SU-DHL-6 (cell line): ENCODE results near the gene SETD2.

ENCODE experiments used
- EZH2phosphoT487 ChIP-seq: fragments of 200-600 bp; sonication (generic), shearing (Covaris generic); conservative IDR thresholded peaks from 2 replicates; pipeline ENCODE4 v1.6.1; 2018; ENCODE audit warnings: mild to moderate bottlenecking, antibody characterized with exemption, low read length, moderate library complexity, mixed read lengths
- TF ChIP-seq, protein P1 (sequence below): fragments of 200-600 bp; sonication (generic); IDR thresholded peaks from one replicate; pipeline ENCODE4 v1.5.1; 2017; ENCODE audit warnings: antibody characterized with exemption, mild to moderate bottlenecking, low read length, moderate library complexity; ENCODE audit not compliant: insufficient read depth, poor library complexity, severe bottlenecking

DNA sequence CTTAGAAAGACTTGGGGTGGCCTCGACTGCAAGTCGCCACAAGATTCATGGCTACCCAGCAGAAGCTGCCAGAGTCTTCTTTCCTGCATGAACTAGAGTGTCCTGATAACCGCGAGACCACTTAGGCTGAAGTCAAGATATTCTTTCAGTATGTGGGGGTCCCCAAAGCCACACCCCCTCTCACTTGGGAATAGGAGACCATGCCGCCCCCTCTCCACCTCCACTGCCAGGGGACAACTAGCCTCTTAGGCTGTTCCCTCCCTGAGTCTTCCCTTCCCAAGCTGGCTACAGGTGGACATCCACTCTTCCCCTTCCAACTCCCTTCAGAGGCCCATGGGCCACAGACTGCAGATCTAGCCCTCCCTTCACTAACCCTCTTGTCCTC, 186.1 kb downstream of the SETD2 start:
- TF ChIP-seq, protein P1, sequence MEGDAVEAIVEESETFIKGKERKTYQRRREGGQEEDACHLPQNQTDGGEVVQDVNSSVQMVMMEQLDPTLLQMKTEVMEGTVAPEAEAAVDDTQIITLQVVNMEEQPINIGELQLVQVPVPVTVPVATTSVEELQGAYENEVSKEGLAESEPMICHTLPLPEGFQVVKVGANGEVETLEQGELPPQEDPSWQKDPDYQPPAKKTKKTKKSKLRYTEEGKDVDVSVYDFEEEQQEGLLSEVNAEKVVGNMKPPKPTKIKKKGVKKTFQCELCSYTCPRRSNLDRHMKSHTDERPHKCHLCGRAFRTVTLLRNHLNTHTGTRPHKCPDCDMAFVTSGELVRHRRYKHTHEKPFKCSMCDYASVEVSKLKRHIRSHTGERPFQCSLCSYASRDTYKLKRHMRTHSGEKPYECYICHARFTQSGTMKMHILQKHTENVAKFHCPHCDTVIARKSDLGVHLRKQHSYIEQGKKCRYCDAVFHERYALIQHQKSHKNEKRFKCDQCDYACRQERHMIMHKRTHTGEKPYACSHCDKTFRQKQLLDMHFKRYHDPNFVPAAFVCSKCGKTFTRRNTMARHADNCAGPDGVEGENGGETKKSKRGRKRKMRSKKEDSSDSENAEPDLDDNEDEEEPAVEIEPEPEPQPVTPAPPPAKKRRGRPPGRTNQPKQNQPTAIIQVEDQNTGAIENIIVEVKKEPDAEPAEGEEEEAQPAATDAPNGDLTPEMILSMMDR = no peak
- no peak for TF ChIP-seq EZH2phosphoT487
